GM18505 (cell line): ENCODE measurements around the gene MTMR11.
"Not testable (repeated sequence)": the region's sequence is repeated elsewhere in the genome, so short reads cannot be mapped to it uniquely, and the experiment has no call there.

Experiments
- ATAC-seq: cut with Tn5 transposase; IDR thresholded peaks from one replicate; pipeline ENCODE4 v1.9.1; 2021; ENCODE audit not compliant: unreplicated experiment
- POLR2A ChIP-seq: IDR thresholded peaks from 4 replicates; pipeline ENCODE4 v1.6.1; 2011; ENCODE audit warnings: borderline replicate concordance; ENCODE audit not compliant: insufficient read depth, insufficient read length; ENCODE audit errors: extremely low read depth

Gene MTMR11

GRCh38 chr1:149936170-149936991, at the start of gene MTMR11:
MTMR11 (minus strand) TSS chr1:149936879; CDS start chr1:149936647, 232 bp downstream.
- TF ChIP-seq POLR2A: no peak
- ATAC-seq: no peak

GRCh38 chr1:149979972-149980540, 43.4 kb upstream of the MTMR11 start:
- no peak for TF ChIP-seq POLR2A
- ATAC-seq: no peak

- ATAC-seq: no peak
- no peak for TF ChIP-seq POLR2A
These were observed 42.7 kb upstream of the MTMR11 start for GRCh38 chr1:149979245-149979971.

GRCh38 chr1:149978547-149979023, 41.9 kb upstream of the MTMR11 start:
- no peak for TF ChIP-seq POLR2A
- ATAC-seq: no peak

- no peak for TF ChIP-seq POLR2A
- ATAC-seq: no peak
These were observed 40.7 kb upstream of the MTMR11 start for GRCh38 chr1:149977345-149977744.

- ATAC-seq: no peak
- no peak for TF ChIP-seq POLR2A
These were observed 35.9 kb upstream of the MTMR11 start for GRCh38 chr1:149972547-149972946.

GRCh38 chr1:149967646-149968045, 31.0 kb upstream of the MTMR11 start:
- no peak for TF ChIP-seq POLR2A
- ATAC-seq: no peak

- ATAC-seq: no peak
- TF ChIP-seq POLR2A: no peak
These were observed 30.4 kb upstream of the MTMR11 start for GRCh38 chr1:149967041-149967440.

- TF ChIP-seq POLR2A: no peak
- ATAC-seq: no peak
These were observed 29.7 kb upstream of the MTMR11 start for GRCh38 chr1:149966405-149966804.

GRCh38 chr1:149965440-149965839, 28.8 kb upstream of the MTMR11 start:
- no peak for ATAC-seq
- TF ChIP-seq POLR2A: no peak

- TF ChIP-seq POLR2A: no peak
- no peak for ATAC-seq
These were observed 26.7 kb upstream of the MTMR11 start for GRCh38 chr1:149963358-149963757.

GRCh38 chr1:149962736-149963135, 26.1 kb upstream of the MTMR11 start:
- ATAC-seq: no peak
- TF ChIP-seq POLR2A: no peak

- ATAC-seq: peak; percentile 47
- no peak for TF ChIP-seq POLR2A
These were observed 25.5 kb upstream of the MTMR11 start for GRCh38 chr1:149962039-149962647.

GRCh38 chr1:149957548-149957947, 20.9 kb upstream of the MTMR11 start:
- not testable (repeated sequence) for ATAC-seq

- no peak for ATAC-seq
- no peak for TF ChIP-seq POLR2A
These were observed 13.2 kb upstream of the MTMR11 start for GRCh38 chr1:149949911-149950310.
